ENCODE results near the gene TLCD3B.

- no peak for TF ChIP-seq POLR2A (IDR thresholded peaks at IDR 0.05)
- TF ChIP-seq EP300 (IDR thresholded peaks at IDR 0.05): no peak
- no peak for TF ChIP-seq CTCF (IDR thresholded peaks at IDR 0.05)
Observed at GRCh38 chr16:30010844-30011713, 20.0 kb downstream of the TLCD3B start, which contains the start of gene DOC2A.

All from tibial nerve (tissue), 4 donors.